WTC11 (cell line): ENCODE results near the gene SPATA32.

Source experiments
- ERG ChIP-seq: fragments of 250-450 bp; sonication (Bioruptor Pico); IDR thresholded peaks from 2 replicates; pipeline ENCODE4 v1.8.0; 2021; ENCODE audit warnings: mild to moderate bottlenecking
- ETV6 ChIP-seq: sonication (generic); formaldehyde crosslinking; IDR thresholded peaks from 2 replicates; pipeline ENCODE4 v1.8.1; 2022; ENCODE audit warnings: mild to moderate bottlenecking, missing genetic modification reagents
- MAX ChIP-seq: sonication (generic); formaldehyde crosslinking; IDR thresholded peaks from 2 replicates; pipeline ENCODE4 v1.8.0; 2022; ENCODE audit warnings: mild to moderate bottlenecking, missing genetic modification reagents
- SP1 ChIP-seq: sonication (generic); formaldehyde crosslinking; conservative IDR thresholded peaks from 2 replicates; pipeline ENCODE4 v1.8.1; 2022; ENCODE audit warnings: missing genetic modification reagents
- ZBTB43 ChIP-seq: sonication (generic); formaldehyde crosslinking; IDR thresholded peaks from 2 replicates; pipeline ENCODE4 v1.8.1; 2023; ENCODE audit warnings: mild to moderate bottlenecking, missing genetic modification reagents
- TF ChIP-seq, protein P1 (sequence below): fragments of 200-600 bp; IDR thresholded peaks from 2 replicates; pipeline ENCODE4 v1.8.0; 2022; ENCODE audit warnings: antibody characterized with exemption

DNA sequence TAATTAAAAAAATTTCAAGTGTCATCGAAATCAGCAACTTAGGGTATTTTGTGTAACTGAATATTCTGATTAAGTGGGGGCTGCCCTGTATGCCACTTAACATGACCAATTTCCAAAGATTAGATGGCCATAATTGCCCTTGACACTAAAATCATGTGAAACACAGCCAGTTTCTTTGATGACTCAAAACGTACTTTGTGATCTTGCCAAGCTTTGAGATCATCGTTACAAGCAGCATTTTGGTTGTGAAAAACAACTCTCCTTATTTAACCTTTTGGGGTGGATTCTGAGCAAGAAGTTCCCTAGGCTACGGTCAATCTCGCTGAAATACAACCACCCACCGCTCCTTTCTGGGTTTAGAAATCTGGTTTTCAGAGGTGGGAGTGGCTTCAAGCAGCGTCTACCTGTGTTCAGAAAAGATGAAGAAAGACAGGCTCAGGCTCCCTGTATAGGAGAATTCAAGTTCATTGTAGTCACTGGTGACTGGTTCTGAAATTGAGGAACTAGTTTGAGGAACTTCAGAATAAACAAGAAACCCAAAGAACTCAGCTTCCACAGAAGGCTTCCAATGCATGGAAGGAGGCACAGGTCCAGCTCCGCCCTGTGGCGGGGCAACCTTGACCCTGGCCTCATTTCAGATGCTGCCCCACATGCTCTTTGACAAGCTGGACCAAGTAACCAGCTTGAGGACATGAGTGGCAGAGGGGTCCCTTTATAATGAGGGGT, 45.6 kb upstream of the SPATA32 start:
- TF ChIP-seq SP1 (CRISPR knock-in tag) (no peak), ZBTB43 (CRISPR knock-in tag) (no peak), MAX (CRISPR knock-in tag) (no peak), ERG (CRISPR knock-in tag) (no peak), ETV6 (CRISPR knock-in tag) (no peak)
- TF ChIP-seq, protein P1, sequence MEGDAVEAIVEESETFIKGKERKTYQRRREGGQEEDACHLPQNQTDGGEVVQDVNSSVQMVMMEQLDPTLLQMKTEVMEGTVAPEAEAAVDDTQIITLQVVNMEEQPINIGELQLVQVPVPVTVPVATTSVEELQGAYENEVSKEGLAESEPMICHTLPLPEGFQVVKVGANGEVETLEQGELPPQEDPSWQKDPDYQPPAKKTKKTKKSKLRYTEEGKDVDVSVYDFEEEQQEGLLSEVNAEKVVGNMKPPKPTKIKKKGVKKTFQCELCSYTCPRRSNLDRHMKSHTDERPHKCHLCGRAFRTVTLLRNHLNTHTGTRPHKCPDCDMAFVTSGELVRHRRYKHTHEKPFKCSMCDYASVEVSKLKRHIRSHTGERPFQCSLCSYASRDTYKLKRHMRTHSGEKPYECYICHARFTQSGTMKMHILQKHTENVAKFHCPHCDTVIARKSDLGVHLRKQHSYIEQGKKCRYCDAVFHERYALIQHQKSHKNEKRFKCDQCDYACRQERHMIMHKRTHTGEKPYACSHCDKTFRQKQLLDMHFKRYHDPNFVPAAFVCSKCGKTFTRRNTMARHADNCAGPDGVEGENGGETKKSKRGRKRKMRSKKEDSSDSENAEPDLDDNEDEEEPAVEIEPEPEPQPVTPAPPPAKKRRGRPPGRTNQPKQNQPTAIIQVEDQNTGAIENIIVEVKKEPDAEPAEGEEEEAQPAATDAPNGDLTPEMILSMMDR = no peak
